Epidermal melanocyte (primary cell): Measurements from ENCODE around the gene LGSN.
"Not testable (repeated sequence)": the region's sequence is repeated elsewhere in the genome, so short reads cannot be mapped to it uniquely, and the experiment has no call there.

ENCODE experiments used
- DNase-seq: peaks from one replicate; pipeline ENCODE4 v3.0.0; 2011; ENCODE audit warnings: low spot score; ENCODE audit not compliant: insufficient read length

LGSN gene

DNA sequence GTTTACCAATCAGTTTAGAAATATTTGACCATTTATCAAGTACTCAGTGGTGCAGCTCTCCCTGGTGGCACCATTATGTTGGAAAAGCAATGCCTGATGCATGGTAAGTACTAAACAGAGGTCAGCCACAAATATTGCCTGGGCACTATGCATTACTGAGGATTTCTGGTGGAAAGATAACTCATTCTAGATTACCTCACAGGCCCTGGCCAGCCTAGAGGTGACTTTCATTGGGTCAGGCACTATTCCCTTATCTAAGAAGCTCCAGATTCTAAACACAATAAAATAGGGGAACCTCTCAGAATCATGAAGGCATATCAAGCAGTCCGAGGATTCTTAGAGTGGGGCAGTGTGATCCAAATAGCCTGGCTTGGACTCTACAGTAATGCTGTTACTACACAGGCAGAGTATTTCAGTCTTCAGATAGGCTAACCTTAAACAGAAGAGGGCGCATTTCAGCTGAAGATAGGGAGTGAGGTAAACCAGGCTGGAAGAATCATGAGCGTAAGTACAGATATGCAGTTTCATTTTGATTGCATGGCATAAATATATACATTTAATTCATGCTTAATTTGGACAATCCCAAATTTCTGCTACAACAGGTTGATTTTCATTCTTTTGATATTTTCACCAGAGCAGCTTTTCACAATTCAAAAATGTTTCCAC is 12.1 kb downstream of the LGSN start:
- DNase-seq: no peak

DNA sequence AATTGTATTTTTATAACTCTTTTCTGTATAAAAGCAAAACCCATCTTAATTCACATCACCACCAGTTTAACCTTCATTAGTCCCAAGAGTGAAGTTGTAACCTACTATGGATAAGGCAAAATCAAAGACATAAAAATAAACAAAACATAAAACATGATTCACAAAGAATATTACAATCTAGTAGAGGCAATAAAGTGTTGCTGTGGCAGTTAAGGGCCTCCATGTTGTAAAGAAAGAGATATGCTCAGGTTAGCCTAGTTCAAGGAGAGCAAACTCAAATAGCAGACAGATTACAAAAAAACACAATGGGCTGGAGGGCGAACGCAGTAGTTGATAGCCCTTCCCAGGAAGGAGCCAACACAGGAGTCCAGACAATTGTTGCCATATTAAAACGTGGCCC is 13.4 kb downstream of the LGSN start:
- DNase-seq: no peak

DNA sequence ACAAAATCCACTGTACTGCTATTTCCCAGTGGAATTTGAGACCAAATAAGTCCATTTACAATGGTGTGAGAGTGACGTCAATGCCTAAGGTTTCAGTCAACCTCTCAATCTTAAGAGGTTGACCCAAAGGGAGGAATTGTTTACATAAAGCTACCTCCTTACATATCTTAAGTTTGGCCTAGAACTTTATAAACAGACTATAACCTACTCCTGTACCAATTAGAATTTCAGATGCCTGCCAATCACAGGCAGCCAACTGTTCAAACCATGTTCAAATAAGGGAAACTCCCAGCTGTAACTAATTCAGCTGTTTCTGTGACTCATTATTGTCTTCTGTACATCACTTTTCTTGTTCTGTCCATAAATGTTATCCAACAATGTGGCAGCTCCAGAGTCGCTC is 14.5 kb downstream of the LGSN start:
- DNase-seq: no peak

- no peak for DNase-seq
Measured at GRCh38 chr6:63303476-63303875, 16.3 kb downstream of the LGSN start.

DNA sequence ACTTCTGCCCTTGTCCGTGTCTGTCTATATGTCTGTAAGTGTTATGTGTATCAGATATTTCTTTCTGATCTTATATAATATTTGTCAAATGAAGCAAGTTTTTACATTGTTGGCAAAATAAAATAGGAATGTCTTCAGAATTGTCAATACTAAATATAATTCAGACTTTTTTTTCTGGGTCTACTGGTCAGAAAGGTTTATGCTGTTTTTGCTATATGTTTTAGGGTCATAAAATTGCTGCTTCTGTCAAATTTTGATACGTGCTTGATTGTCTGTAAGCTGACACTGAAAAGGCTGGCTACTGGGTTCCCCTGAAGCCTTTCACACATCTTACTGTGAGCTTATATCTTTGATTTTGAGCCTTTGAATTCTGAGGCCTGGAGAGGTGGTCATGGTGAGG is 20.1 kb downstream of the LGSN start:
- DNase-seq: no peak

DNA sequence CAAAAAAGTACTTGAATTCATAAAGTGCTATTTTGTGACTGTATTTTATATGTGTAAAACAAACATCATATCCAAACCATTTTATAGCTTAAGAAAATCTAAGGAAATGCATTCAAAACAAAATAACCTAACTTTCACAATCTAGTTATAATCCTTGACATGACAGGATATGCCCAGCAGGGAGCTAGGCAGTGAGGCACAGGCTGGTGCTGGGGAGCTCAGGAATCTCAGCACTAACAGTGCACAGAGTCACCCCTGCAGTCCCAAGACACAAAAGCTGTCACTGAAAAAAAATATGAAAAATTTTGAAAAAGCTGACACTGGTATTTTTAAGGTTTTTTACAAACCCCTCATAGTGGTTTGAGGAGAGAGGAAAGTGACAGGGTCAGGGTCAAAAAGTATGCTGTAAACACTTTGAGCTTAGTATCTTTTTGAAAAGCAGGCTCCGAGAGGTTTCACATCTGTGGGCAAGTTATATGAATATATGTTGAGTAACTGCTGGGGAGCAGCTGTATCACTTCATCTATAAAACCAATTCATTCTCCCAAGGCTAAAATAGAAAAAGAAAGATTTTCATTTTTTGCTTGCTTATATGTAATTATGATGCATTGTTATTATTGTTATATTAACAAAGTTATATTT is 24.1 kb downstream of the LGSN start:
- no peak for DNase-seq

- no peak for DNase-seq
Measured at GRCh38 chr6:63290492-63291058, 29.2 kb downstream of the LGSN start.

DNA sequence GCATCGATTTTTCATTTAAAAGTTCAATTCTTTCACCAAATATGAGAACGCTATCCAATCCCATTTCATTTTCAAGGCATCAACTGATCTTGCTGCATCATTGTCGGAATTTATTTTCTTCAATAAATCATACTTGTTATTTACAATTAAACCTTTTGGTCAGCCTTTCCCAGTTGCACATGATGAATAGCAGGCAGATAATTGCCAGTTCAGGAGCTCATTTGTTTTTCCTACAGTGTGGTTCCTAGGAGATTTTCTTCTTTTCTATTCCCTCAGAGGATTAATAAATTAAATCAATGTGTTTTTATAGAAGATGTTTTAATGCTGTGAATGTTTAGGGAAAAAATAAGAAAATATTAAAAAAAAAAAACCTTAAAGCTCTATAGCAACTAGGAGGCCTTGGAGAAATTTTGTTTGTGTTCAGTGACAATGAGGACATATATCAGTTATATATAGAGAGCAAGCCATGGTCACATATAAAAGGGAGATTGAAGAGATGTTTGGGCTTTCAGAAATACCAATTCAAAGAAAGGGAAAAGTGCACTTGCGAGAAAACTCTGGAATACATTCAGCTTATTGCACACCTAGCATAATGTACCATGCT is 30.4 kb downstream of the LGSN start:
- DNase-seq: no peak

DNA sequence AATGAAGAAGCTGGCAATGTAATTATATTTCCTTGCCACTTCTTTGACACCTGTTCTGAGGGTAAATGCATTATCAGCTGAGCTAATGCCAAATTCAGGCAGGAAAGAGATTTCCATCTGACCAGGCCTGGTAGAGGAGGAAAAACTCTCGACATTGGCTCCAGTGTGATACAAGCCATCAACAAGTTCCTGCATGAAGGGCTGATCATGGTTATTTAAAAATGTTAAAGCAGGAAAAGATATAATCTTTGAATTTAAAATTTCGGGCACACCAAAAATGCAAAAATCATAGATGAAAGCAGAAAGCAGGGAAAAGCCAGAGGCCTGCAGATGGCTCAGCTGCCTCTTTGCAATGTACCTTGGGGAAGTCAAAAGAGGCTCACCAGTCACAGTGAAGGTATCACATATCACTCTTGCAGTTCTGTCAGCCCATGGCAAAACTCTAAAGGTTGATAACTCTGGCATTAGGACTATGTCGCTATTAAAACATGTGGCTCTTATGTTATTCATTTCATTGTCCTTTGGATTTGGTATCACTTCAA is 39.1 kb downstream of the LGSN start:
- DNase-seq: no peak

GRCh38 chr6:63278916-63279315 is 40.9 kb downstream of the LGSN start:
- no peak for DNase-seq

DNA sequence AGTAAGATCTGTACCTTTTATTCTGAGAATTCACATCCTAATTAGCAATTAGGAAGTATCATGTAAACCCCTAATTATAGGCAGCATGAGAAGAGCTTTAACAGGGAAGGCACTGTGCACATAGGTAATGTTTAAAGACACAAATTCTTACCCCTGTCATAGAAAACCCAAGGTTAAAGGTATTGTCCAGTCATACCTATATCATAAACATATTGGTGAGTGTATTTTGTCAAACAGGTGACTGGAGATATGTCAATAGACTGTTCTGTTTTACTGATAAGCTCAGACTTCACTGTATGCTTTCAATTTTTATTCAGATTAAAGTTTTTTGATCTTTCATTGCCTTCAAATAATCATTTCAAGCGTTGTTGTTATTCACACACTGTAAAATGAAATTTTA is 43.8 kb downstream of the LGSN start:
- DNase-seq: no peak

DNA sequence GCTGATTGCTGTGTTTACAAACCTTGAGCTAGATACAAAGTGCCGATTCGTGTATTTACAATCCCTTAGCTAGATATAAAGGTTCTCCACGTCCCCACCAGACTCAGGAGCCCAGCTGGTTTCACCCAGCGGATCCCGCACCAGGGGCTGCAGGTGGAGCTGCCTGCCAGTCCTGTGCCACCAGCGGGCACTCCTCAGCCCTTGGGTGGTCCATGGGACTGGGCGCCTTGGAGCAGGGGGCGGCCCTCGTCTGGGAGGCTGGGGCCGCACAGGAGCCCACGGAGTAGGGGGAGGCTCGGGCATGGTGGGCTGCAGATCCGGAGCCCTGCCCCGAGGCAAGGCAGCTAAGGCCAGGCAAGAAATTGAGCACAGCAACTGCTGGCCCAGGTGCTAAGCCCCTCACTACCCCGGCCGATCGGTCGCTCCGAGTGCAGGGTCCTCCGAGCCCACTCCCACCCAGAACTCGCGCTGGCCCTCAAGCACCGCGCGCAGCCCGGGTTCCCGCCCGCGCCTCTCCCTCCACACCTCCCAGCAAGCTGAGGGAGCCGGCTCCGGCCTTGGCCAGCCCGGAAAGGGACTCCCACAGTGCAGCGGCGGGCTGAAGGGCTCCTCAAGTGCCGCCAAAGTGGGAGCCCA is 44.9 kb downstream of the LGSN start:
- DNase-seq: not testable (repeated sequence)

- DNase-seq: peak; percentile 26
Measured at GRCh38 chr6:63272397-63272796, 47.4 kb downstream of the LGSN start.

DNA sequence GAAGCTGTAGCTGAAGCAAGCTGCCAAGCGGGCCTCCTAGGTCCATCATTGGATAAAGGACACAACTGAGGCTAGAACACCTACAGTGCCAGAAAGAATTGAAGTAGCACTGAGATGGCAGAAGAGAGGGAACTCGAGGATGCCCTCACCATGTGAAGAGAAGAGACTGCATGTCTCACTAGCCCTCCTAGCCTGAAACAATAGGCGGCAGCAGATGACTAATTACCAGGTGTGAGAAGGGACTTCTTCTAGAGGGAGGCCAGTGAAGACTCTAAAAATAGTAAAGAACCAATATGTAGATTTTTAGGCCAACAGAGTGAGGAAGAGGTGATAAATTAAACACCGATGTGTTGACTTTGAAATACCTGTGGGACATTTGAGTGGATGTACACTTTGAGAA is 50.3 kb downstream of the LGSN start:
- DNase-seq: no peak

GRCh38 chr6:63268574-63268973 is 51.2 kb downstream of the LGSN start:
- no peak for DNase-seq

- no peak for DNase-seq
Measured at GRCh38 chr6:63267828-63268227, 52.0 kb downstream of the LGSN start.

DNA sequence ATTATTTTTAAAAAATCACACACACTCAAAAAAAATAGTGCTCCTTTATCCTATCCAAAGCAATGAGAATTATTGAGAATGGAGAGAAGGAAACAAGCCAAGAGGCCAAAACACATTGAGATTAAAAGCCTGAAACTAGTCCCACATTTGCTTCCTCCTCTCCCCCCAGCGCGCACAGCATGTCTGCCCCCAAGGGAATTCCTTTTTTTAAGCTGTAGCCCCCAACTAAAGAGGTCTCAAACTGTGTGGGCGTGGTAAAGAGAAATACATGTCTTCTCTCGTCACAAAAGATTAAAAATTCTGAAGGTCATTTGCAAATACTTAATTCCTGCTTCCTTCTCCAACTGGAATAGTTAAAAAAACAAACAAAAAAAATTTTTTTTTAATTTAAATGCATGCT is 52.7 kb downstream of the LGSN start:
- DNase-seq: no peak

DNA sequence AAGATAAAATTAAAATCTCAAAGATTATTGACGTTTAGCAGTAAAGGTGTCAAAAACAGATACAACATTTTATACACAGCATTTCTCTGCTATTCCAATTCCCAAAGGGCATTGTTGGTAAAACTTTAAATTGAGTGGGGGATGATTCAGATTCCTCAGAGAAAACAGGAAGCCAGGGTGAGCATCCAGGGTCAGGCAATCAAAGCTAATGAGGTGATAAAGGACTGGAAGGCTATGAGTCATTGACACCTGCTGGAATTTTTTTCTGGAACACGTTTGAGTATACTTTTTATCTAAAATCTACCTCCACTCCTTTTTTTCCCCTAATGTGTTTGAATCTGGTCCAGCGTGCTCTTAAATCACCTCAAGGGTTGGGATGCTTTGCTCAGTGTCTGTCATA is 56.3 kb downstream of the LGSN start:
- no peak for DNase-seq

DNA sequence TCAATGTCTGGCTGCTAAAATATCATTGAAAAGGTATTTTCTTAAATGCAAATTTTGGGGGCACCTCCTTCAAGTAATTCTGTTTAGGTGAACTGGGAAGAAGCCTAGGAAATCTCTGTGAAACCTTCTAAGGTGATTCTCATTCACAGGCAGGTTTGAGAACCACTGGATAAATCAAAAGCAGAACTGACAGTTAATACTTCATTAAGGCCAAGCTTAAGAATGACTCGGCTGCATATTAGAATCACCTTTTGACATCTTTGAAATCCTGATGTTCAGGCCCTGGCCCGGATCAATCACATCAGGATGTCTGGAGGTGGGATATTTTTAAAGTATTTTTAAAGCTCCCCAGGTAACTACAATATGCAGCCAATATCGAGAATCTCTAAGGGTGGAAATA is 58.0 kb downstream of the LGSN start:
- no peak for DNase-seq

DNA sequence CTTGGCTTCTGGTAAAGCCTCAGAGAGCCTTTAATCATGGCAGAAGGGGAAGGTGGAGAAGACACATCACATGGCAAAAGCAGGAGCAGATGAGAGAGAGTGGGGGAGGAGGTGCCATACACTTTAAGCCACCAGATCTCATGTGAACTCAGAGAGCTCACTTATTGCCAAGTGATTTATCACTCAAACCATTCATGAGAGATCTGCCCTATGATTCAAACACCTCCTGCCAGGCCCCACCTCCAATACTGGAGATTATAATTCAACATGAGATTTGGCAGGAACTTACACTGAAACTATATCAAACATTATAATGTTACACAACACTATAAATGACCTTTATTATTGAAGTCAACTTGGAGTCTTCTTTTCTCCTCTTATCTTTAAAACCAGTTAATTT is 60.6 kb downstream of the LGSN start:
- no peak for DNase-seq

DNA sequence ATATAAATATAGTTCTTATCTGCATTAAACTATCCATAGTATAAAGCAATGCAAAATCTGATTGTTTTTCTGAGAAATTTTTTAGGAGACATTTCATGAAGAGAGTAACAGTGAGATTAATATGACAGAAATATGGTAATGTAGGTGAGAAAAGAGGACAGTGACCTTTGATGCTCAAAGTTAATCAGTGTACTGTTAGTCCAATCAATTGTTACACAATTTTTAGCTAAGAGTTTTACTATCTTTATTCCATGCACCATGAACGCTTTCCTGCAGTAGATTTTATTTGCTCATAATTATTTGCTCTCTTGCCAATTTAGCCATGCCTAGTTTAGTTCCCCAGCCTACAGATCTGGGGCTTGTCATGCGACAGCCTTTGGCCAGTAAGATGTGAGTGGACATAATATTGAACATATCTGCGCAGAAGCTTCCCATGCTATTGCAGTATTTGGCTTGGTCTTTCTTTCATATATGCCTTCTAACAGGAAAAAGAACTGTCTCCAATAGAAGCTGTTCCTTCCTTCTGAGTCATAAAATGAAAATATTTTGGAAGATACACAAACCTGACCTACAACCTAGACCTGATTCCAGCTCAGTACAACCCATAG is 69.8 kb downstream of the LGSN start:
- no peak for DNase-seq

- no peak for DNase-seq
Measured at GRCh38 chr6:63246581-63246980, 73.2 kb downstream of the LGSN start.
